Endothelial cell of umbilical vein (primary cell): Measurements from ENCODE around the gene TULP4. TPM values are rescaled to one million over a fixed set of nuclear protein-coding genes. Genes with fewer than 3 reads are reported as not detected.

Experiments
- BruUV-seq: library from RNA; stranded (reverse); fragments of 400-500 nt; replicated peaks from 2 replicates; lab custom pipeline; 2021; lab: Mats Ljungman, UMichigan
- CTCF ChIA-PET: fragments of 300-600, 350-600 bp; sonication (Branson Sonifier 250); formaldehyde crosslinking; loops from one replicate; lab custom pipeline; 2021; ENCODE audit warnings: antibody characterized with exemption, inconsistent platforms; lab: Charles Lee
- POLR2A ChIA-PET: fragments of 300-600, 350-600 bp; sonication (Branson Sonifier 250); formaldehyde crosslinking; loops from one replicate; lab custom pipeline; 2021; ENCODE audit warnings: antibody characterized with exemption, inconsistent platforms; lab: Charles Lee
- DNase-seq: peaks from one replicate; pipeline ENCODE4 v3.0.0-alpha.2; 2011; ENCODE audit warnings: low read depth, low spot score
- FAIRE-seq: peaks from 2 replicates; lab custom pipeline; 2011; peaks lifted over from hg19 to GRCh38; lab: Jason Lieb, UNC
- H2AFZ ChIP-seq: 2 replicates; pipeline ENCODE4 v1.6.0; 2012; ENCODE audit warnings: low read depth, low read length, control low read depth, inconsistent platforms
- H3K27ac ChIP-seq: 2 replicates; pipeline ENCODE4 v1.5.1; 2011; ENCODE audit warnings: low read depth, mild to moderate bottlenecking, control low read depth, low read length, moderate library complexity; ENCODE audit not compliant: insufficient read depth
- H3K27me3 ChIP-seq, 2 experiments: 2 replicates each; pipeline versions ENCODE4 v1.6.0 to v1.6.1; 2011; ENCODE audit warnings: low read length in 2 of 2, mixed read lengths in 1 of 2; ENCODE audit not compliant: control insufficient read depth in 2 of 2, insufficient read depth in 2 of 2
- H3K36me3 ChIP-seq, 2 experiments: 2 replicates in 1 of 2; 3 replicates in 1 of 2; pipeline ENCODE4 v1.5.1; 2011; ENCODE audit warnings: low read length in 2 of 2, mild to moderate bottlenecking in 1 of 2, moderate library complexity in 1 of 2; ENCODE audit not compliant: control insufficient read depth in 2 of 2, insufficient read depth in 2 of 2; ENCODE audit errors: extremely low read depth in 1 of 2
- H3K4me1 ChIP-seq: 3 replicates; pipeline ENCODE4 v1.5.1; 2011; ENCODE audit warnings: mild to moderate bottlenecking, low read length; ENCODE audit not compliant: control insufficient read depth, insufficient read depth; ENCODE audit errors: extremely low read depth
- H3K4me2 ChIP-seq: 2 replicates; pipeline ENCODE4 v1.6.1; 2011; ENCODE audit warnings: low read length, control low read depth, mixed read lengths; ENCODE audit not compliant: insufficient read depth
- H3K4me3 ChIP-seq, 3 experiments: fragments of 200-600 bp in 1 of 3; sonication (generic), shearing (Covaris generic) in 1 of 3; replicated peaks in 1 of 3; 2 replicates each; pipeline ENCODE4 v1.5.1; 2011 to 2016; ENCODE audit warnings: control low read depth in 3 of 3, low read length in 3 of 3, mild to moderate bottlenecking in 2 of 3, inconsistent platforms in 1 of 3, low read depth in 1 of 3, moderate library complexity in 1 of 3; ENCODE audit not compliant: insufficient read depth in 1 of 3
- H3K79me2 ChIP-seq: 2 replicates; pipeline ENCODE4 v1.6.0; 2012; ENCODE audit warnings: low read length, inconsistent platforms; ENCODE audit not compliant: control insufficient read depth, insufficient read depth
- H3K9ac ChIP-seq: replicated peaks from 2 replicates; pipeline ENCODE3; 2011; ENCODE audit warnings: low read length, control low read depth; ENCODE audit not compliant: insufficient read depth; ENCODE audit errors: extremely low read depth
- H3K9me1 ChIP-seq: replicated peaks from 3 replicates; pipeline ENCODE4 v1.6.0; 2011; ENCODE audit warnings: mild to moderate bottlenecking, low read length; ENCODE audit not compliant: control insufficient read depth, insufficient read depth; ENCODE audit errors: extremely low read depth
- H3K9me3 ChIP-seq: replicated peaks from 2 replicates; pipeline ENCODE4 v1.5.1; 2012; ENCODE audit warnings: low read length, inconsistent platforms; ENCODE audit not compliant: control insufficient read depth, insufficient read depth
- H4K20me1 ChIP-seq: replicated peaks from 2 replicates; pipeline ENCODE3; 2011; ENCODE audit warnings: mild to moderate bottlenecking, low read length; ENCODE audit not compliant: control insufficient read depth, insufficient read depth; ENCODE audit errors: extremely low read depth
- EZH2 ChIP-seq: IDR thresholded peaks from 2 replicates; pipeline ENCODE4 v1.6.1; 2012; ENCODE audit warnings: borderline replicate concordance, low read depth, mild to moderate bottlenecking, moderate library complexity, low read length, inconsistent platforms; ENCODE audit not compliant: severe bottlenecking
- FOS ChIP-seq: IDR thresholded peaks from 2 replicates; pipeline ENCODE4 v1.6.1; 2011; ENCODE audit warnings: mild to moderate bottlenecking, low read length, moderate library complexity, borderline replicate concordance; ENCODE audit not compliant: insufficient read depth
- MYC ChIP-seq: IDR thresholded peaks from one replicate; pipeline ENCODE4 v1.6.1; 2011; ENCODE audit warnings: mild to moderate bottlenecking, low read depth, low read length
- dilution Hi-C: fragments of 300-500 bp; cut with MboI; formaldehyde crosslinking; loops from one replicate; pipeline ENCODE4 v1.15.0; 2019; ENCODE audit warnings: low sequenced_read_pairs; ENCODE audit not compliant: extremely low pct_ligation_motif_present
- intact Hi-C: fragments of 100-400 bp; cut with micrococcal nuclease; formaldehyde crosslinking; loops from one replicate; pipeline ENCODE4 v1.10.0; 2022
- polyA plus RNA-seq, 4 experiments: library from polyadenylated mRNA; depleted of rRNA in 3 of 4; stranded (reverse) in 3 of 4; unstranded in 1 of 4; fragments of >200 nt; gene quantifications; 2 replicates each; pipeline versions ENCODE4 v1.2.1 to v1.2.3, GENCODE V29; 2011 to 2012; ENCODE audit warnings: missing spikeins in 1 of 4
- total RNA-seq: library from RNA; stranded (reverse); gene quantifications from 2 replicates; pipeline ENCODE4 v1.2.3, GENCODE V29; 2021
- TF ChIP-seq, protein P1 (sequence below), 2 donors: IDR thresholded peaks; 1 replicate in 1 of 2; 2 replicates in 1 of 2; pipeline ENCODE4 v1.5.1; 2011; ENCODE audit warnings: low read length in 2 of 2, mild to moderate bottlenecking in 2 of 2, moderate library complexity in 2 of 2, control low read depth in 1 of 2, inconsistent platforms in 1 of 2, low read depth in 1 of 2; ENCODE audit not compliant: insufficient read depth in 1 of 2; ENCODE audit errors: extremely low read depth in 1 of 2

TULP4 gene
- total and polyA plus RNA-seq, 2 donors (not counting 3 experiments of a cell fraction or from before 2014, with no cell fraction given), result 10.8 to 55.1 TPM

GRCh38 chr6:158506601-158507000, 194.3 kb downstream of the TULP4 start:
- no peak overlapping the region for H2AFZ ChIP-seq
- no peaks in the 10 kb centered on the region for H3K9me3 ChIP-seq
- dilution Hi-C loops (no loop called here), intact Hi-C loops (loop anchor here (5.0 kb wide), 1 partner anchor 91 kb away; no protein-coding TSS in a partner anchor)
- no peaks in the 10 kb centered on the region for H4K20me1 ChIP-seq
- peaks cover 2 to 10% of the 10 kb centered on the region in 2 experiments for H3K36me3 ChIP-seq
- H3K9me1 ChIP-seq, result no peaks in the 10 kb centered on the region
- no peak overlapping the region for H3K27ac ChIP-seq
- DNase-seq (peak; percentile 8), FAIRE-seq (peak; percentile 69)
- BruUV-seq, result no TSS peak
- no peak overlapping the region for H3K9ac ChIP-seq
- H3K79me2 ChIP-seq, result no peaks in the 10 kb centered on the region
- no peaks in the 10 kb centered on the region for H3K4me1 ChIP-seq
- TF ChIP-seq FOS, result no peak
- TF ChIP-seq MYC, result no peak
- no peak for TF ChIP-seq EZH2
- TF ChIP-seq, protein P1, sequence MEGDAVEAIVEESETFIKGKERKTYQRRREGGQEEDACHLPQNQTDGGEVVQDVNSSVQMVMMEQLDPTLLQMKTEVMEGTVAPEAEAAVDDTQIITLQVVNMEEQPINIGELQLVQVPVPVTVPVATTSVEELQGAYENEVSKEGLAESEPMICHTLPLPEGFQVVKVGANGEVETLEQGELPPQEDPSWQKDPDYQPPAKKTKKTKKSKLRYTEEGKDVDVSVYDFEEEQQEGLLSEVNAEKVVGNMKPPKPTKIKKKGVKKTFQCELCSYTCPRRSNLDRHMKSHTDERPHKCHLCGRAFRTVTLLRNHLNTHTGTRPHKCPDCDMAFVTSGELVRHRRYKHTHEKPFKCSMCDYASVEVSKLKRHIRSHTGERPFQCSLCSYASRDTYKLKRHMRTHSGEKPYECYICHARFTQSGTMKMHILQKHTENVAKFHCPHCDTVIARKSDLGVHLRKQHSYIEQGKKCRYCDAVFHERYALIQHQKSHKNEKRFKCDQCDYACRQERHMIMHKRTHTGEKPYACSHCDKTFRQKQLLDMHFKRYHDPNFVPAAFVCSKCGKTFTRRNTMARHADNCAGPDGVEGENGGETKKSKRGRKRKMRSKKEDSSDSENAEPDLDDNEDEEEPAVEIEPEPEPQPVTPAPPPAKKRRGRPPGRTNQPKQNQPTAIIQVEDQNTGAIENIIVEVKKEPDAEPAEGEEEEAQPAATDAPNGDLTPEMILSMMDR (IDR thresholded peaks at IDR 0.05; ENCODE audit: extremely low read depth in 1 of 2, insufficient read depth in 1 of 2, low read depth in 1 of 2, low read length in 2 of 2), result peak; percentile 50 to 53
- no peak overlapping the region for H3K4me2 ChIP-seq
- no peaks in the 10 kb centered on the region for H3K27me3 ChIP-seq
- no peak overlapping the region for H3K4me3 ChIP-seq
- ChIA-PET CTCF (interaction anchor here (0.6 kb wide), 1 partner anchor 14 kb away, joined by 3 read pairs; no protein-coding TSS in a partner anchor), POLR2A (no interaction called here)

- Histone ChIP-seq H3K27me3 (no peaks in the 10 kb centered on the region), H3K79me2 (no peaks in the 10 kb centered on the region), H4K20me1 (no peaks in the 10 kb centered on the region), H3K9ac (no peak overlapping the region), H3K36me3 (peaks cover 2 to 7% of the 10 kb centered on the region in 2 experiments), H3K9me1 (no peaks in the 10 kb centered on the region), H3K27ac (no peak overlapping the region), H3K9me3 (no peaks in the 10 kb centered on the region), H3K4me3 (no peak overlapping the region), H3K4me2 (no peak overlapping the region), H2AFZ (no peak overlapping the region), H3K4me1 (no peaks in the 10 kb centered on the region)
- dilution Hi-C loops, result no loop called here
- intact Hi-C loops, result loop anchor here (5.0 kb wide), 1 partner anchor 90 kb away; no protein-coding TSS in a partner anchor
- no peak for DNase-seq
- CTCF ChIA-PET, result no interaction called here
- TF ChIP-seq FOS, result no peak
- POLR2A ChIA-PET, result no interaction called here
- FAIRE-seq, result no peak
- BruUV-seq, result no TSS peak
Observed at GRCh38 chr6:158507174-158507573, 194.9 kb downstream of the TULP4 start.
